ENCODE results near the gene BCL2.
A peak's percentile ranks its signal among the peaks of the same experiment; 100 is the strongest.
"Not testable (repeated sequence)": the region's sequence is repeated elsewhere in the genome, so short reads cannot be mapped to it uniquely, and the experiment has no call there.

Gene BCL2

GRCh38 chr18:63319383-63320122, at the start of gene BCL2:
Gene BCL2, minus strand, starts transcription at chr18:63319769.
- peak; percentile 29 for DNase-seq

- no peak for DNase-seq
Measured at GRCh38 chr18:63368611-63369010, 49.0 kb upstream of the BCL2 start.

GRCh38 chr18:63367053-63367953, 47.7 kb upstream of the BCL2 start, which contains the start of gene KDSR:
Gene KDSR, minus strand, starts transcription at chr18:63367206. Its CDS starts 88 bp downstream, at chr18:63367118.
- peak; percentile 99 for DNase-seq

- DNase-seq: no peak
Measured at GRCh38 chr18:63366213-63367052, 46.9 kb upstream of the BCL2 start.

- DNase-seq: no peak
Measured at GRCh38 chr18:63365876-63366212, 46.3 kb upstream of the BCL2 start.

- DNase-seq: no peak
Measured at GRCh38 chr18:63363951-63364350, 44.4 kb upstream of the BCL2 start.

- not testable (repeated sequence) for DNase-seq
Measured at GRCh38 chr18:63363420-63363819, 43.9 kb upstream of the BCL2 start.

- DNase-seq: no peak
Measured at GRCh38 chr18:63356272-63356896, 36.8 kb upstream of the BCL2 start.

- DNase-seq: no peak
Measured at GRCh38 chr18:63350230-63350629, 30.7 kb upstream of the BCL2 start.

- DNase-seq: no peak
Measured at GRCh38 chr18:63348508-63349136, 29.1 kb upstream of the BCL2 start.

GRCh38 chr18:63346480-63347183, 27.1 kb upstream of the BCL2 start:
- DNase-seq: no peak

- no peak for DNase-seq
Measured at GRCh38 chr18:63346031-63346430, 26.5 kb upstream of the BCL2 start.

- DNase-seq: no peak
Measured at GRCh38 chr18:63344918-63345317, 25.3 kb upstream of the BCL2 start.

- DNase-seq: no peak
Measured at GRCh38 chr18:63344263-63344662, 24.7 kb upstream of the BCL2 start.

GRCh38 chr18:63342206-63342605, 22.6 kb upstream of the BCL2 start:
- DNase-seq: no peak

GRCh38 chr18:63339920-63340484, 20.4 kb upstream of the BCL2 start:
- no peak for DNase-seq

- no peak for DNase-seq
Measured at GRCh38 chr18:63336366-63337099, 17.0 kb upstream of the BCL2 start.

GRCh38 chr18:63331105-63331504, 11.5 kb upstream of the BCL2 start:
- DNase-seq: no peak

- DNase-seq: no peak
Measured at GRCh38 chr18:63329431-63330145, 10.0 kb upstream of the BCL2 start.

GRCh38 chr18:63326011-63326410, 6.4 kb upstream of the BCL2 start:
- no peak for DNase-seq
